Fibroblast of skin of right biceps (primary cell): ENCODE results near the gene PTPRK.

Experiments
- DNase-seq: peaks from one replicate; pipeline ENCODE4 v3.0.0-alpha.2; 2013

The PTPRK gene

GRCh38 chr6:128379577-128379976 lies 140.8 kb downstream of the PTPRK start:
- DNase-seq, result no peak

GRCh38 chr6:128376952-128377503 lies 143.4 kb downstream of the PTPRK start:
- DNase-seq, result no peak

- DNase-seq, result no peak
These were observed 149.3 kb downstream of the PTPRK start for GRCh38 chr6:128371136-128371535.

GRCh38 chr6:128370072-128370471 lies 150.3 kb downstream of the PTPRK start:
- peak; percentile 65 for DNase-seq

GRCh38 chr6:128368213-128368944 lies 152.0 kb downstream of the PTPRK start:
- no peak for DNase-seq

- DNase-seq, result no peak
These were observed 153.0 kb downstream of the PTPRK start for GRCh38 chr6:128367437-128367836.

- no peak for DNase-seq
These were observed 154.8 kb downstream of the PTPRK start for GRCh38 chr6:128365520-128366160.

- DNase-seq, result no peak
These were observed 155.5 kb downstream of the PTPRK start for GRCh38 chr6:128364766-128365519.

- DNase-seq, result no peak
These were observed 157.2 kb downstream of the PTPRK start for GRCh38 chr6:128363020-128363813.

- no peak for DNase-seq
These were observed 159.0 kb downstream of the PTPRK start for GRCh38 chr6:128361378-128361777.

- DNase-seq, result peak; percentile 47
These were observed 162.1 kb downstream of the PTPRK start for GRCh38 chr6:128358244-128358776.

- DNase-seq, result no peak
These were observed 162.8 kb downstream of the PTPRK start for GRCh38 chr6:128357392-128358130.

GRCh38 chr6:128352366-128352765 lies 168.0 kb downstream of the PTPRK start:
- no peak for DNase-seq

- no peak for DNase-seq
These were observed 169.2 kb downstream of the PTPRK start for GRCh38 chr6:128351255-128351514.

- peak; percentile 50 for DNase-seq
These were observed 169.8 kb downstream of the PTPRK start for GRCh38 chr6:128350416-128351254.

- no peak for DNase-seq
These were observed 173.3 kb downstream of the PTPRK start for GRCh38 chr6:128347123-128347522.

- DNase-seq, result no peak
These were observed 173.8 kb downstream of the PTPRK start for GRCh38 chr6:128346569-128346968.

GRCh38 chr6:128345278-128345677 lies 175.1 kb downstream of the PTPRK start:
- DNase-seq, result no peak

GRCh38 chr6:128343706-128344105 lies 176.7 kb downstream of the PTPRK start:
- DNase-seq, result no peak

- DNase-seq, result no peak
These were observed 180.6 kb downstream of the PTPRK start for GRCh38 chr6:128339635-128340450.
